K562 (cell line): ENCODE measurements around the gene NKD1. TPM values are rescaled to one million over a fixed set of nuclear protein-coding genes. Genes with fewer than 3 reads are reported as not detected.

Experiments
- ATAC-seq: fragments of 200-7000 bp; cut with Tn5 transposase; 3 replicates; pipeline ENCODE4 v1.9.1; 2020; ENCODE audit warnings: moderate library complexity
- BruUV-seq: library from RNA; stranded (reverse); fragments of 400-500 nt; replicated peaks from 2 replicates; lab custom pipeline; 2021; lab: Mats Ljungman, UMichigan
- CTCF ChIA-PET: fragments of 300-600 bp; formaldehyde crosslinking; extraction: SDS; loops from one replicate; lab custom pipeline; 2021; ENCODE audit warnings: low intra/inter-chr PET ratio; lab: Yijun Ruan, JAX
- POLR2A ChIA-PET: fragments of 300-600, 350-650 bp; sonication (Branson Sonifier 250); formaldehyde crosslinking; extraction: SDS; loops from one replicate; lab custom pipeline; 2021; ENCODE audit warnings: antibody characterized with exemption, inconsistent platforms; lab: Yijun Ruan, JAX
- DNase-seq, 4 experiments: peaks; one replicate each; pipeline versions ENCODE4 v3.0.0 to v3.0.0-alpha.2; 2011 to 2018; ENCODE audit warnings: low spot score in 3 of 4, mixed read lengths in 3 of 4; ENCODE audit errors: extremely low read depth in 1 of 4
- FAIRE-seq: peaks from 2 replicates; lab custom pipeline; 2011; peaks lifted over from hg19 to GRCh38; lab: Jason Lieb, UNC
- H2AFZ ChIP-seq: 2 replicates; pipeline ENCODE4 v1.6.0; 2011; ENCODE audit warnings: low read depth, low read length, control low read depth, inconsistent platforms
- H3K27ac ChIP-seq: fragments of 200-600 bp; 3 replicates; pipeline ENCODE4 v1.8.0; 2011; ENCODE audit warnings: low read depth, mild to moderate bottlenecking, control low read depth, inconsistent platforms, low read length, moderate library complexity, mixed read lengths; ENCODE audit errors: extremely low read depth
- H3K27me3 ChIP-seq, 2 experiments: fragments of 300-600 bp in 1 of 2; 2 replicates in 1 of 2; 3 replicates in 1 of 2; pipeline versions ENCODE4 v1.6.0 to v1.8.0; 2011; ENCODE audit warnings: inconsistent platforms in 2 of 2, low read length in 2 of 2, mild to moderate bottlenecking in 1 of 2, mixed read lengths in 1 of 2, moderate library complexity in 1 of 2; ENCODE audit not compliant: control insufficient read depth in 2 of 2, insufficient read depth in 2 of 2
- H3K36me3 ChIP-seq: fragments of 300-600 bp; 3 replicates; pipeline ENCODE4 v1.8.0; 2011; ENCODE audit warnings: mild to moderate bottlenecking, low read length, inconsistent platforms; ENCODE audit not compliant: control insufficient read depth, insufficient read depth
- H3K4me1 ChIP-seq, 2 experiments: fragments of 200-600 bp in 1 of 2; replicated peaks in 1 of 2; 2 replicates in 1 of 2; 3 replicates in 1 of 2; pipeline versions ENCODE4 v1.5.1 to v1.8.0; 2011; ENCODE audit warnings: inconsistent platforms in 2 of 2, low read length in 2 of 2, mild to moderate bottlenecking in 1 of 2, mixed read lengths in 1 of 2, moderate library complexity in 1 of 2; ENCODE audit not compliant: control insufficient read depth in 2 of 2, insufficient read depth in 2 of 2
- H3K4me2 ChIP-seq: 2 replicates; pipeline ENCODE4 v1.6.1; 2011; ENCODE audit warnings: low read length, control low read depth, inconsistent platforms, mixed read lengths; ENCODE audit not compliant: insufficient read depth
- H3K4me3 ChIP-seq: fragments of 200-600 bp; sonication (generic), shearing (Covaris generic); 2 replicates; pipeline ENCODE4 v1.5.1; 2016; ENCODE audit warnings: control low read depth, inconsistent platforms
- H3K79me2 ChIP-seq: fragments of 200-600 bp; 3 replicates; pipeline ENCODE4 v1.8.0; 2011; ENCODE audit warnings: low read length, inconsistent platforms; ENCODE audit not compliant: control insufficient read depth, insufficient read depth
- H3K9ac ChIP-seq, 2 experiments: 2 replicates each; pipeline versions ENCODE4 v1.6.0 to v1.6.1; 2011; ENCODE audit warnings: low read depth in 2 of 2, low read length in 2 of 2, control low read depth in 1 of 2, inconsistent platforms in 1 of 2, mild to moderate bottlenecking in 1 of 2, mixed read lengths in 1 of 2; ENCODE audit not compliant: insufficient read depth in 1 of 2
- H3K9me1 ChIP-seq: one replicate; pipeline ENCODE4 v1.6.0; 2011; ENCODE audit warnings: inconsistent platforms, mild to moderate bottlenecking, low read length, moderate library complexity; ENCODE audit not compliant: control insufficient read depth, insufficient read depth
- H3K9me3 ChIP-seq: replicated peaks from 2 replicates; pipeline ENCODE4 v1.5.1; 2011; ENCODE audit warnings: low read depth, low read length, inconsistent platforms; ENCODE audit not compliant: control insufficient read depth, insufficient read depth
- H4K20me1 ChIP-seq: replicated peaks from 2 replicates; pipeline ENCODE4 v1.6.1; 2011; ENCODE audit warnings: low read length, inconsistent platforms, mixed read lengths; ENCODE audit not compliant: control insufficient read depth, insufficient read depth
- CBX8 ChIP-seq: fragments of 200-600 bp; sonication (generic); IDR thresholded peaks from 2 replicates; pipeline ENCODE4 v1.6.1; 2012; ENCODE audit warnings: borderline replicate concordance, mixed run types, low read depth, mild to moderate bottlenecking, moderate library complexity, mixed read lengths, low read length, control low read depth, inconsistent platforms; ENCODE audit not compliant: poor library complexity, severe bottlenecking; ENCODE audit errors: extremely low read depth
- ETV6 ChIP-seq, 3 experiments: fragments of 150-350 bp in 1 of 3; sonication (generic) in 1 of 3; formaldehyde crosslinking in 1 of 3; IDR thresholded peaks; 2 replicates each; pipeline versions ENCODE4 v1.6.1 to v1.8.0; 2014 to 2022; ENCODE audit warnings: borderline replicate concordance in 2 of 3, low read depth in 2 of 3, antibody characterized with exemption in 1 of 3, low read length in 1 of 3, mild to moderate bottlenecking in 1 of 3, missing genetic modification reagents in 1 of 3
- RBM25 ChIP-seq: fragments of 200-400 bp; formaldehyde crosslinking; IDR thresholded peaks from 2 replicates; pipeline ENCODE4 v1.6.1; 2018; ENCODE audit warnings: low read length, low read depth, moderate library complexity; ENCODE audit not compliant: severe bottlenecking
- ZNF592 ChIP-seq: fragments of 450-650 bp; IDR thresholded peaks from 2 replicates; pipeline ENCODE4 v1.6.1; 2017; ENCODE audit warnings: antibody characterized with exemption, mild to moderate bottlenecking
- ZSCAN32 ChIP-seq: fragments of 450-650 bp; formaldehyde crosslinking; IDR thresholded peaks from 2 replicates; pipeline ENCODE4 v1.4.0; 2020; ENCODE audit warnings: mild to moderate bottlenecking, moderate library complexity
- WGBS: fragments of 100-300 bp; shearing (Covaris generic); methylation state at CpG from one replicate; pipeline ENCODE4 v1.1.6; 2016; ENCODE audit warnings: low coverage, mixed read lengths; ENCODE audit not compliant: insufficient coverage; ENCODE audit errors: missing lambda C conversion rate; 5-methylcytosine and 5-hydroxymethylcytosine counted together
- in situ Hi-C: fragments of 300-500 bp; cut with MboI; formaldehyde crosslinking; loops from 4 replicates; pipeline ENCODE4 v1.15.0; 2018; ENCODE audit warnings: inconsistent platforms, mixed read lengths
- intact Hi-C: fragments of 100-400 bp; cut with micrococcal nuclease; formaldehyde crosslinking; loops from 2 replicates; pipeline ENCODE4 v1.14.2; 2022
- polyA plus RNA-seq, 8 experiments: library from polyadenylated mRNA; depleted of rRNA in 4 of 8; stranded (reverse) in 5 of 8; unstranded in 3 of 8; fragments of >200 nt; fragmentation: Nextera tagmentation in 2 of 8; fragmentation: Illumina TruSeq in 1 of 8; extraction: Ambion mirVana in 2 of 8; extraction: Trizol in 1 of 8; gene quantifications; 2 replicates each; pipeline versions ENCODE4 v1.2.1 to v1.2.3, GENCODE V29; 2011 to 2014; ENCODE audit warnings: inconsistent platforms in 1 of 8, missing spikeins in 1 of 8
- total RNA-seq, 7 experiments: library from RNA; depleted of rRNA in 6 of 7; stranded (reverse); fragments of >200 nt in 6 of 7; fragmentation: Illumina TruSeq in 2 of 7; extraction: Trizol in 2 of 7; gene quantifications; 2 replicates each; pipeline versions ENCODE4 v1.2.1 to v1.2.3, GENCODE V29; 2011 to 2021; ENCODE audit warnings: low replicate concordance in 1 of 7

The NKD1 gene
- total and polyA plus RNA-seq, 9 of the 15 experiments (the other 6 are each of a cell fraction or from before 2014, with no cell fraction given): under 0.01 to 0.24 (median 0.04) TPM; not detected in 2

DNA sequence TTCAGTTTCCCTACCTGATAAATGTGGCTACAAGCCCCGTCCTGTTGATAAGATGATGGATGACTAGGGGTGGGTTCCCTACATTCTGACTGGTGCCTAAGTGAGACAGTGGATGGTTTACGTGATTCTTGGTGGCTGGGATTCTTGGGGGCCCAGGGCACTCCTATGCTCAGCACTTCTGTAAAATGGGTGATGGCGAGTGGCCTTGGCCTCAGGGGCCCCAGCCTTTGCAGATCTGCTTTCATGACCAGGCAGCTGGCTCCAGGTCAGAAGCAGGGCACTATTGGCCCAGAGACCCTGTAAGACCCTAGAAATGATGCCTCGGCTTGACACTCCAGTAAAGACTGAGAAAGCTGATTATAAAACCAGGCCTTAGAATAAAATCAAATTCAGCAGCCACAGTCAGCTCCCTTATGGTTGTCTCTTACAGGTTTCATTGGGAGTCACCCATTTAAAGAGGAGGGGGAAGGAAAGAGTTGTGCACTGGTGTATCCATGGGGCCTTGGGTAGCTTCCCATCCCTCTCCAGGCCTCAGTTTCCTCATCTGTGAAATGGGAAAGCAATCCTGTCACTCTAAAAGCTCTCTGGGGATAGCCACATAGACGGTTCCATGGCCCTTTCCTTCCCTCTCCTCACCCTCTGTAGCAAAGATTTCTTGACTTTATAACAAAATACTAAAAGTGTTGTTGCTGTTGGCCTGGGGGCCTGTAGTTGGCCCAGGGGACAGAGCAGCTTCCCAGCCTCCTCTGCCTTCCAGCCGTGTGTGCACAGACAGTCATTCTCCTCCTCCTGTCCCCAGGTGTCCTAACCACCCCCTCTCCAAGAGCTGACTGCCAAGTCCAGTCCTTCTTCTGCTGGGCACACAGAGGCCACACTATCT lies 131.7 kb downstream of the NKD1 start:
- Histone ChIP-seq H4K20me1 (no peaks in the 10 kb centered on the region), H3K79me2 (no peaks in the 10 kb centered on the region), H3K9me1 (no peaks in the 10 kb centered on the region)
- in situ Hi-C loops: no loop called here
- TF ChIP-seq CBX8 (no peak), ZNF592 (no peak), RBM25 (peak; percentile 61), ZSCAN32 (no peak), ETV6 (IDR thresholded peaks at IDR 0.05; ENCODE audit: borderline replicate concordance in 1 of 2, low read depth in 2 of 2, low read length in 1 of 2) (no peak), ETV6 (CRISPR knock-in tag; IDR thresholded peaks at IDR 0.05; ENCODE audit: borderline replicate concordance) (no peak)
- TF ChIP-seq, all 486 proteins: peak for 1
- no peak for FAIRE-seq
- CTCF ChIA-PET: no interaction called here
- no peak overlapping the region for H3K9ac ChIP-seq
- POLR2A ChIA-PET: interaction anchor here (0.9 kb wide), 1 partner anchor 8 kb away, joined by 3 read pairs; no protein-coding TSS in a partner anchor
- peaks cover 0 to 34% of the 10 kb centered on the region in 2 experiments; a peak in 2 of 5 replicates for H3K27me3 ChIP-seq
- no peak for ATAC-seq
- BruUV-seq: no TSS peak
- no peak overlapping the region for H3K27ac ChIP-seq
- H3K4me1 ChIP-seq: no peaks in the 10 kb centered on the region
- 2% methylated on average over 6 of the region's 6 CpGs for WGBS
- intact Hi-C loops: no loop called here
- H2AFZ ChIP-seq: no peak overlapping the region
- no peak overlapping the region for H3K4me2 ChIP-seq
- H3K36me3 ChIP-seq: no peaks in the 10 kb centered on the region
- DNase-seq: no peak
- H3K9me3 ChIP-seq: no peaks in the 10 kb centered on the region
- H3K4me3 ChIP-seq: no peak overlapping the region
